Endometrium (tissue), 2 donors: ENCODE results near the gene CD3D.

Source experiments
- FAIRE-seq: peaks from 2 replicates; lab custom pipeline; 2012; peaks lifted over from hg19 to GRCh38; lab: Jason Lieb, UNC
- donor health status: control.
- donor health status: control.

The CD3D gene

GRCh38 chr11:118342503-118343161 is at the start of gene CD3D:
Gene CD3D, minus strand, starts transcription at chr11:118342705. Its CDS starts 98 bp downstream, at chr11:118342607.
- no peak for FAIRE-seq

- no peak for FAIRE-seq
Measured at GRCh38 chr11:118383657-118384056, 41.2 kb upstream of the CD3D start.

DNA sequence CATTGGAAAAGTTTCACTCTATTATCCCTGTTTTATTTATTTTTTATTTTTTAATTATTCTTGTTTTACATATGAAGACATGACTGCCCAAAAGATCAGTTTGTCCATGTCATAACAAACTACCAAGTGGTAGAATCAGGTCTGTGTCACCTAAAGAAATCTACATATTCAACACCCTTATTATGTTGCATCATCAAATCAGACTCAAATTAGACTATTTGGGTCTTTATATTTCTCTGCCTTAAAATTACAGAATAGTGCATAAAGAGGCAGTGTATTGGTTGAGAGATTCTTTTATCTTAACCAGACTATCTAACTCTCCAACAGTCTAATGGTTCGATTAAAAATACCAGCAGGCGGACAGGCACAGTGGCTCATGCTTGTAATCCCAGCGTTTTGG is 40.4 kb upstream of the CD3D start:
- no peak for FAIRE-seq

- no peak for FAIRE-seq
Measured at GRCh38 chr11:118380571-118380970, 38.1 kb upstream of the CD3D start.

- FAIRE-seq = no peak
Measured at GRCh38 chr11:118379497-118379896, 37.0 kb upstream of the CD3D start.

- FAIRE-seq = no peak
Measured at GRCh38 chr11:118375978-118376377, 33.5 kb upstream of the CD3D start.

DNA sequence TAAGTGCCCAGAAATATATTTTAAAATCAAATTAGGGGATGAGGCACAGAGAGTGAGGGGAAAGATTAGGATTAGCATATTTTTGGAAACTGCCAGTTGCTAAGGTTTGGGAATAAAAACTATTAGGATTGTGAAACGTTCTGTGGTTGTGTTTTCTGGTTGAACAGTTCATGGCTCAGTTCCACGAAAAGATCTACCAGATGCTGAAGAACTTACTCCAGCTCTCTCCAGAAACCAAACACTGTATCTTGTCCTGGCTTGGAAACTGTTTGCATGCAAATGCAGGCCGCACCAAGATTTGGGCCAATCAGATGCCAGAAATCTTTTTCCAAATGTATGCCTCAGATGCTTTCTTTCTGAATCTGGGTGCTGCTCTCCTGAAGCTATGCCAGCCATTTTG is 32.2 kb upstream of the CD3D start:
- no peak for FAIRE-seq

DNA sequence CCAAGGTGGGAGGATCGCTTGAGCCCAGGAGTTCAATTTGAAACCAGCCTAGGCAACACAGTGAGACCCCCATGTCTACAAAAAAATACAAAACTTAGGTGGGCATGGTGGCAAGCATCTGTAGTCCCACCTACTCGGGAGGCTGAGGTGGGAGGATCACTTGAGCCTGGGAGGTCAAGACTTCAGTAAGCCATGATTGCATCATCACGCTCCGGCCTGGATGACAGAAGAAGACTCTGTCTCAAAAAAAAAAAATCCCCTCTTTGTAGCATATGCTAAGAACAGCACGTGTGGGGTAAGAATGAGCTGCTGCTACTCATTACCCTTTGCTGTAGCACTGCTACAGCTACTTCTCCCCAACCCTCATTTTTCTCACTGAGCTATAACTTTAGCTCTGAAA is 31.4 kb upstream of the CD3D start:
- FAIRE-seq = no peak

DNA sequence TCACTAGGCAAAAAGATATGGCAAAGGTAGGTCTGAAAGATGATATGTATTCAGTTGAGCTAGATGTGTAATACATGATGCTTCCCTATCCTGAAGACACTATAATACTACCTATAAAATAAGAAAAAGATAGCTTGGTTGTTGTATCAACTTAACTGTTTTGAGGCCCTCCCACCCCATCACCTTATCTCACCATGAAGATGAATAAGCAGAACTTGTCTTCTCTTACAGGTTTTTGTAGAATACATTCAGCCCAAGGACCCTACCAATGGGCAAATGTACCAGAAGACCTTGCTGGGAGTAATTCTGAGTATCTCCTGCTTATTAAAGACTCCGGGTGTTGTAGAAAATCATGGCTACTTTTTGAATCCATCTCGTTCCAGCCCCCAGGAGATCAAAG is 30.8 kb upstream of the CD3D start:
- FAIRE-seq = no peak

- no peak for FAIRE-seq
Measured at GRCh38 chr11:118370774-118371173, 28.3 kb upstream of the CD3D start.

DNA sequence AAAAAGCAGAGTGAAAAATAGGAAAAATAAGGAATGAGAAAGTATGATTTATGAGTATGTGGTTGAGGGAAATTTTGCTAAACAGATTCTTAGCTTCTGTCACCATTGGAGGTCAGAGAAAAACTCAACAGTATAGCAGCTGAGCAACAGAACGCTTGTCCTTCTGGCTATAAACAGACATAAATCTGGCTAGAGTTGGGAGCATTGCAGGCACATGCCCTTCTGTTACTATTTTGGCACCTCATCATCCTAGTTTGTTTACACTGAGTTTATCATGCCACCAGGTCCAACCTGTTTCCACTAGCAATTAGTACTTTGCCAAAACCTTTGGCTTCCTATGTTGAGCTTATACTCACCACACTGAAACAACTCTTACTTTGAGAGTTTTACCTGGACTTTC is 23.8 kb upstream of the CD3D start:
- no peak for FAIRE-seq

GRCh38 chr11:118364956-118365615 is 22.6 kb upstream of the CD3D start:
- FAIRE-seq = no peak

DNA sequence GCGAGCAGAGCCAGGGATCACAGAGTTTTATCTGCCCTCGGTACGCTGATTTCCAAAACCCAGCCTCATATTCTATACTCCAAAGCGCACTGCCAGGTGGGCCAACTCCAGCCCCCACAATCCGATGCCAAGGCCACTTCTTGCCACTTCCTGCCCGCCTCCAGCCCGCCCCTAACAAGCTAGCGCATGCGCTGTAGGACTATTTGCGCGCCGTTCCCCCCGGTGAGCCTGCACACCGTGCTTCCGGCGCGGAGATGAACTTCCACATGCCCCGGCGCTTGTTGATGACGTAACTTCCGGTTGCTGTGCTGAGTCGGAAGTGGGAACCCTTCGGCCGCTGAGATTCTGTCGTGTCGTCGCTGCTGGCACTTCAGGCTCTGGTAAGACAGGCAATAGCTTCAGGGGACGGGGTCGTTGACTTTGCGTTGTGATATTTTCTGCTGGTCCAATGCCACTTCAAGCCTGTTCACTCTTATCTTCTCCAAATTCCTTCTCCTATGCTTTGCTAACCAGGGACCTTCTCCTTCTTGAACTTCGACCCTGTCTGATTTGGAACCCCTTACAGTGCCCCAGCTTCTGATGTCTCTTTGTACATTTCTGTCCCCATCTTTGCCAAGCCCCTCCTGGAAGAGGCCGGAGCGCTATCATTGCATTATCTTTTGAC is 16.9 kb upstream of the CD3D start, which contains the start of gene UBE4A:
TSS of gene UBE4A (plus strand) at position 306 of the 664 bp plus-strand sequence. CDS start 5,481 bp downstream, outside the sequence.
- peak; percentile 74 for FAIRE-seq

- FAIRE-seq = no peak
Measured at GRCh38 chr11:118358071-118358470, 15.6 kb upstream of the CD3D start.

- no peak for FAIRE-seq
Measured at GRCh38 chr11:118353084-118353710, 10.7 kb upstream of the CD3D start.

DNA sequence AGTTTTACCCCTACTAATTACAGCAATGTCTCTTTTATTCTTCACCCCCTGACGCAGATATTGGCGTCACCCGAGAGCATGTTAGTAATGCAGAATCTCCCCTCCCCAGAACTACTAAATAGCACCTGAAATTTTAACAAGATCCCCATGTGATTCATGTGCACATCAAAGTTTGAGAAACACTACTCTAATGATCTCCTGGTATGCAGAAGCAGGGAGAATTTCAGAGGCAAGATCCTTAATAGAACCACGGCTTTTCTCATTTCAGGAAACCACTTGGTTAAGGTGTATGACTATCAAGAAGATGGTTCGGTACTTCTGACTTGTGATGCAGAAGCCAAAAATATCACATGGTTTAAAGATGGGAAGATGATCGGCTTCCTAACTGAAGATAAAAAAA is 7.0 kb upstream of the CD3D start:
- FAIRE-seq = no peak

DNA sequence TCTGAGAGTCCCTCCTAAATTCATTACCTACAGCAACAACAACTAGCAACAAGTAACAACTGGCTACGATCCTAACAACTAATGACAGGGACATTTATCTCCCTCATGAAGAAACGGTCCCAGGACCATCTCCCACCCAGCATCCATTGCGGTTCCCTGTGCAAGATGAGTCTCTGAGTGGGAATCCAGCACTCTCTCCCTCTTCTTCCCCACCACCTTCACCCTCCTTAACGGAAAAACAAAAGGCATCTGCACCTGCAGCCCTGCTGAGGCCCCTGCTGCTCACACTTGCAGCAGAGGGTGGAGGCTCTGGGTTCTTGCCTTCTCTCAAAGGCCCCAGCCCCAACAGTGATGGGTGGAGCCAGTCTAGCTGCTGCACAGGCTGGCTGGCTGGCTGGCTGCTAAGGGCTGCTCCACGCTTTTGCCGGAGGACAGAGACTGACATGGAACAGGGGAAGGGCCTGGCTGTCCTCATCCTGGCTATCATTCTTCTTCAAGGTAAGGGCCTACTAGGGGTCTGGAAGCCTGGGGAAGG is 1.5 kb upstream of the CD3D start, which contains the start of gene CD3G:
TSS of gene CD3G (plus strand) at position 364 of the 535 bp plus-strand sequence. CDS start at position 444, 80 bp downstream.
- FAIRE-seq = no peak

- FAIRE-seq = no peak
Measured at GRCh38 chr11:118343248-118343647, 743 bp upstream of the CD3D start.

DNA sequence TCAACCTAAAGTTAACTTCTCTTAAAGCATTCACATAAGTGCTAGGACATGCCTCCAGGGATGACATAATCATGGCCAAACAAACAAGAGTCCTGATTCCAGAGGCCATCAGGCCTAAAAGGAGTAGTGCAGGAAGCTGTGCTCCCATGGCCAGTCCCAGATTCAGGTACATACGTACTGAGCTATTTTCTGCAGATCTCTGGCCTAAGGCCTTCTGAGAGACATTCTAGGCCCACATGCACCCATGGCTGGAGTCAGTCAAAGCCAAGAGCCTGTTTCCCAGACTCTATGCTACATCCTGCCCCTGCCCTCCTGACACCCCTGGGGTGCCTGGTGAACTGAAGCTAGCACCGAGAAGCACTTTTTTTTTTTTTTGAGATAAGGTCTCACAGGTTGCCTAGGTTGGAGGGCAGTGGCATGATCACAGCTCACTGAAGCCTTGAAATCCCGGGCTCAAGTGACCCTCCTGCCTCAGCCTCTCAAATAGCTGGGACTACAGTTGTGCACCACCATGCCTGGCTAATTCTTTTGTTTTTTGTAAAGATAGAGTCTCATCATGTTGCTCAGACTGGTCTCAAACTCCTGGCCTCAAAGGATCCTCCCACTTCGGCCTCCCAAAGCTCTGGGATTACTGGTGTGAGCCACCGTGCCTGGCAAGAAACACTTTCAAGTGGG is 553 bp downstream of the CD3D start:
- FAIRE-seq = no peak

DNA sequence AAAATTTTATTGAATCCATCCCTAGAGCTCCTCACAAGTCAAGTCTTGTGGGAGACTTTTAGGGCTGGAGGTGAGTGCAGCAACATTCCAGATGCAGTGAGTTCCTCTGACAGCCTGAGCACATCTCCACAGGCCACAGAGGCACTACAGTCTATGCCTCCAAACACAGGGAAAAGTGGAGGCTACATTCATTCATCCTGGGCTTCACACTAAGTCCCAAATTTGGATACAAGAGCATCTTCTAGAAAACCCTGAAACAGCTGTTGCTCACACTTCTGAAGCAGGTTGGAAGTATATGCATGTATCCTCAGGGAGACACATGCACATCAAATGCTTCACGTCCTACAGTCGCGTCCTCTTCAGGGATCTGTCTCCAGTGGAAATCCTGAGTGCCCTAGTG is 1.2 kb downstream of the CD3D start:
- FAIRE-seq = no peak

GRCh38 chr11:118340449-118340848 is 2.1 kb downstream of the CD3D start:
- no peak for FAIRE-seq
